ENCODE data around the gene SCFD2.

GRCh38 chr4:53122280-53123116 lies 243.4 kb downstream of the SCFD2 start:
- TF ChIP-seq CTCF (IDR thresholded peaks at IDR 0.05) = no peak
- TF ChIP-seq TCF7L2 (IDR thresholded peaks at IDR 0.05; ENCODE audit: low read depth, low read length) = no peak
- TF ChIP-seq POLR2AphosphoS5 (IDR thresholded peaks at IDR 0.05; ENCODE audit: low read depth, low read length) = no peak
- TF ChIP-seq REST (IDR thresholded peaks at IDR 0.05; ENCODE audit: insufficient read depth in 1 of 2, low read depth in 2 of 2, low read length in 1 of 2) = no peak
- no peak for TF ChIP-seq SIN3A (IDR thresholded peaks at IDR 0.05; ENCODE audit: borderline replicate concordance, insufficient read depth, low read depth, low read length)
